Measurements from ENCODE around the gene HDC. TPM values are rescaled to one million over a fixed set of nuclear protein-coding genes. Genes with fewer than 3 reads are reported as not detected.

Gene HDC, protein sequence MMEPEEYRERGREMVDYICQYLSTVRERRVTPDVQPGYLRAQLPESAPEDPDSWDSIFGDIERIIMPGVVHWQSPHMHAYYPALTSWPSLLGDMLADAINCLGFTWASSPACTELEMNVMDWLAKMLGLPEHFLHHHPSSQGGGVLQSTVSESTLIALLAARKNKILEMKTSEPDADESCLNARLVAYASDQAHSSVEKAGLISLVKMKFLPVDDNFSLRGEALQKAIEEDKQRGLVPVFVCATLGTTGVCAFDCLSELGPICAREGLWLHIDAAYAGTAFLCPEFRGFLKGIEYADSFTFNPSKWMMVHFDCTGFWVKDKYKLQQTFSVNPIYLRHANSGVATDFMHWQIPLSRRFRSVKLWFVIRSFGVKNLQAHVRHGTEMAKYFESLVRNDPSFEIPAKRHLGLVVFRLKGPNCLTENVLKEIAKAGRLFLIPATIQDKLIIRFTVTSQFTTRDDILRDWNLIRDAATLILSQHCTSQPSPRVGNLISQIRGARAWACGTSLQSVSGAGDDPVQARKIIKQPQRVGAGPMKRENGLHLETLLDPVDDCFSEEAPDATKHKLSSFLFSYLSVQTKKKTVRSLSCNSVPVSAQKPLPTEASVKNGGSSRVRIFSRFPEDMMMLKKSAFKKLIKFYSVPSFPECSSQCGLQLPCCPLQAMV
- not detected for total RNA-seq (2021; ENCODE audit: unreplicated experiment)
- 0.06 TPM in 1 of 2 replicates, not detected in the other for polyA plus RNA-seq (2012)
- Bru-seq, nascent RNA, result percentile 4 among the genes with signal in this experiment
- not detected for BruChase-seq, experiment 1, labeled RNA remaining after a 6-hour chase
- percentile 4 among the genes with signal in this experiment for BruChase-seq, experiment 2, labeled RNA remaining after a 2-hour chase
- long read RNA-seq, result 0 reads

DNA sequence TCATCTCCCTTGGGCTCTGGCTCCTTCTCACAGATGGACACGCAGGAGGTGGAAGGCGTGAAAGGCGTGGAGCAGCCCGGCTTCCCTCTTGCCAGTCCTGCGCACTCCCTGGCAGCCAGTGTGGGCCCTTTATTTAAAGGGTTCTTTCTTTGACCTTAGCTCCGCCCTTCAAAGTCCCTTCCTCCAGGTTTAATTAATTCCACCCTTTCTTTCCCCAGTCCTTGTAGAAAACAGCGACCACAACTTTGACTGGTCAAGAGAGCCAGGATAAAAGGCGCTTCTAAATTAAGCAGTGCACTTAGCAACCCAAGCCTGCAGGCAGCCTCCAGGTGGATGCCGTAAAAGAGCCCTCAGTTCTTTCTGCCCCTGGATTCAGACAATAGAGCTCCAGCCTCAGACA lies at the start of gene HDC:
TSS of gene HDC (minus strand) at position 107 of the 400 bp plus-strand sequence. CDS start at position 4, 103 bp downstream.
- Histone ChIP-seq H3K9me3 (ENCODE audit: control insufficient read depth in 1 of 2, insufficient read depth in 1 of 2, low read depth in 1 of 2, low read length in 2 of 2) (no peaks in the 10 kb centered on the region), H3K36me3 (ENCODE audit: control insufficient read depth in 1 of 2, insufficient read depth in 2 of 2, low read length in 2 of 2) (no peaks in the 10 kb centered on the region), H3K27me3 (ENCODE audit: insufficient read depth, low read length) (peaks cover 6% of the 10 kb centered on the region; the same call in 1 of the 2 replicates), H3K4me1 (ENCODE audit: control insufficient read depth in 1 of 2, insufficient read depth in 2 of 2, low read length in 2 of 2) (no peaks in the 10 kb centered on the region), H3K4me2 (ENCODE audit: low read length) (no peak within 1 kb of the TSS), H3K9ac (ENCODE audit: low read length) (no peak within 1 kb of the TSS), H3K79me2 (ENCODE audit: insufficient read depth, low read length) (no peaks in the 10 kb centered on the region), H3K4me3 (replicated peaks in 1 of 2; ENCODE audit: low read depth in 1 of 2, low read length in 2 of 2) (no peak within 1 kb of the TSS), H2AFZ (ENCODE audit: low read depth, low read length, poor library complexity, severe bottlenecking) (no peak within 1 kb of the TSS), H4K20me1 (ENCODE audit: insufficient read depth) (no peaks in the 10 kb centered on the region), H3K9me2 (ENCODE audit: insufficient read depth) (no peaks in the 10 kb centered on the region), H3K27ac (ENCODE audit: low read depth, low read length) (no peak within 1 kb of the TSS)
- no peak for ATAC-seq
- no TSS peak for BruUV-seq (replicated peaks)
- intact Hi-C loops (cut with micrococcal nuclease), result no loop called here
- POLR2A ChIA-PET, result no interaction called here
- TF ChIP-seq POLR2A (IDR thresholded peaks at IDR 0.05; ENCODE audit: borderline replicate concordance, extremely low read depth, insufficient read depth, insufficient read length) (no peak), POLR2AphosphoS5 (IDR thresholded peaks at IDR 0.05; ENCODE audit: low read depth, low read length) (no peak), SP1 (IDR thresholded peaks at IDR 0.05; ENCODE audit: low read depth) (no peak), SRF (IDR thresholded peaks at IDR 0.05; ENCODE audit: low read depth) (no peak), RAD21 (IDR thresholded peaks at IDR 0.05; ENCODE audit: low read depth) (no peak), ELF1 (IDR thresholded peaks at IDR 0.05; ENCODE audit: borderline replicate concordance, low read depth) (no peak), ZFX (IDR thresholded peaks at IDR 0.05) (no peak)
- DNase-seq (ENCODE audit: low read depth, low spot score), result no peak
- RAD21 ChIA-PET (ENCODE audit: low non-redundant PET in 1 of 2, low total read pairs in 2 of 2, uncharacterized antibody in 2 of 2, unreplicated experiment in 2 of 2), result no interaction called here
- CTCF ChIA-PET, result no interaction called here

DNA sequence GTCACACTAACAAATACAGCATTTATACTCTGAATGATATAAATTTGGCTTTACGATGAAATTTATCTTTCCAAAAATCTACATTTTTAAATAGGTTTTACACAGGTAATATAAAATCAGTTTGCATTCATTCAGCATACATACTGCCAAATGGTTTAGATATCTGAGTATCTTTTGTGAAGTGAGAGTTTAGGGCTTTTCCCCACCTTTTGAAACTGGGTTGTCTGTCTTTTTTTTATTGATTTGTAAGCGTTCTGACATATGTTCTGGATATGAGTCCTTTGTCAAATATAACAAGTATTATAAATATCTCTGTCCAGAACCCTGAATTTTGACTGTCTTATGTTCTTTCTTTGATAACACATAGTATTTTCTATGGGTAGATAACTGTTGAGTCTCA lies 47.1 kb upstream of the HDC start:
- Histone ChIP-seq H3K27me3 (ENCODE audit: insufficient read depth, low read length) (no peaks in the 10 kb centered on the region), H2AFZ (ENCODE audit: low read depth, low read length, poor library complexity, severe bottlenecking) (no peak overlapping the region), H3K27ac (ENCODE audit: low read depth, low read length) (no peak overlapping the region), H3K9me2 (ENCODE audit: insufficient read depth) (no peaks in the 10 kb centered on the region), H4K20me1 (ENCODE audit: insufficient read depth) (0 out of 2 replicates have a peak, but pooled peaks cover 5% of the 10 kb centered on the region), H3K4me2 (ENCODE audit: low read length) (no peak overlapping the region), H3K9me3 (ENCODE audit: control insufficient read depth in 1 of 2, insufficient read depth in 1 of 2, low read depth in 1 of 2, low read length in 2 of 2) (no peaks in the 10 kb centered on the region), H3K9ac (ENCODE audit: low read length) (no peak overlapping the region), H3K36me3 (ENCODE audit: control insufficient read depth in 1 of 2, insufficient read depth in 2 of 2, low read length in 2 of 2) (no peaks in the 10 kb centered on the region), H3K4me1 (ENCODE audit: control insufficient read depth in 1 of 2, insufficient read depth in 2 of 2, low read length in 2 of 2) (no peaks in the 10 kb centered on the region; a peak in 1 of 4 replicates), H3K79me2 (ENCODE audit: insufficient read depth, low read length) (0 out of 2 replicates have a peak, but pooled peaks cover 6% of the 10 kb centered on the region), H3K4me3 (replicated peaks in 1 of 2; ENCODE audit: low read depth in 1 of 2, low read length in 2 of 2) (no peak overlapping the region)
- ChIA-PET POLR2A (no interaction called here), RAD21 (ENCODE audit: low non-redundant PET in 1 of 2, low total read pairs in 2 of 2, uncharacterized antibody in 2 of 2, unreplicated experiment in 2 of 2) (no interaction called here), CTCF (no interaction called here)
- DNase-seq (ENCODE audit: low read depth, low spot score) (no peak), ATAC-seq (no peak)
- BruUV-seq (replicated peaks), result no TSS peak
- no peak for TF ChIP-seq SRF (IDR thresholded peaks at IDR 0.05; ENCODE audit: low read depth)
- no peak for TF ChIP-seq CEBPB (IDR thresholded peaks at IDR 0.05; ENCODE audit: low read depth)
- TF ChIP-seq, protein P1, sequence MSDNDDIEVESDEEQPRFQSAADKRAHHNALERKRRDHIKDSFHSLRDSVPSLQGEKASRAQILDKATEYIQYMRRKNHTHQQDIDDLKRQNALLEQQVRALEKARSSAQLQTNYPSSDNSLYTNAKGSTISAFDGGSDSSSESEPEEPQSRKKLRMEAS (IDR thresholded peaks at IDR 0.05), result no peak
- TF ChIP-seq SIN3A (IDR thresholded peaks at IDR 0.05; ENCODE audit: low read depth), result no peak
- no peak for TF ChIP-seq ZFX (IDR thresholded peaks at IDR 0.05)
- no peak for TF ChIP-seq EZH2phosphoT487 (IDR thresholded peaks at IDR 0.05; ENCODE audit: borderline replicate concordance)
- no peak for TF ChIP-seq POLR2A (IDR thresholded peaks at IDR 0.05; ENCODE audit: borderline replicate concordance, extremely low read depth, insufficient read depth, insufficient read length)
- no peak for TF ChIP-seq YY1 (IDR thresholded peaks at IDR 0.05; ENCODE audit: extremely low read depth, insufficient replicate concordance, low read depth, low read length)
- TF ChIP-seq JUND (IDR thresholded peaks at IDR 0.05), result no peak
- TF ChIP-seq TCF7L2 (IDR thresholded peaks at IDR 0.05; ENCODE audit: borderline replicate concordance, extremely low read depth, insufficient read depth, insufficient read length), result no peak
- no peak for TF ChIP-seq RAD21 (IDR thresholded peaks at IDR 0.05; ENCODE audit: low read depth)
- intact Hi-C loops (cut with micrococcal nuclease), result no loop called here
